ENCODE data around the gene LHX2. TPM values are rescaled to one million over a fixed set of nuclear protein-coding genes. Genes with fewer than 3 reads are reported as not detected.

LHX2 gene
- total RNA-seq, 1 donor from 2014 or later: not detected

DNA sequence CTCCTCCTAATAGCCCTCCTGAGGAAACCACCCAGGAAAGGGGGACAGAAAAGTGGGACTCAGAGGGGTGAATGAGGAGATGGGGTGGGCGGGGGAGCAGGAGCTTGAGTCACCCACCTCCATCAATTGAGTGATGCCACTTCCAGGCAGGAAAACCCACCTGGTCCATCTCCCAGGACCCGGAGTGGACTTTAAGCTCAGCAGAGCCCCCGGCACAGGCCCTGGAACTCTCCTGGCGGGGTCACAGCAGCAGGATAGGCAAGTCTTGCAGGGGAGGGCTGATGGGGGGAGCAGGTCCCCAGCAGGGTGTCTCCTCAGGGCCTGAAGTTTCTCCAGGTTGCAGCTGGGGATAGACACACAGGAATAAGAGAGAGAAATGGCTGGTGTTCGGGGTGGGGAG lies 40.8 kb downstream of the LHX2 start:
- DNase-seq (ENCODE audit: low spot score): no peak

DNA sequence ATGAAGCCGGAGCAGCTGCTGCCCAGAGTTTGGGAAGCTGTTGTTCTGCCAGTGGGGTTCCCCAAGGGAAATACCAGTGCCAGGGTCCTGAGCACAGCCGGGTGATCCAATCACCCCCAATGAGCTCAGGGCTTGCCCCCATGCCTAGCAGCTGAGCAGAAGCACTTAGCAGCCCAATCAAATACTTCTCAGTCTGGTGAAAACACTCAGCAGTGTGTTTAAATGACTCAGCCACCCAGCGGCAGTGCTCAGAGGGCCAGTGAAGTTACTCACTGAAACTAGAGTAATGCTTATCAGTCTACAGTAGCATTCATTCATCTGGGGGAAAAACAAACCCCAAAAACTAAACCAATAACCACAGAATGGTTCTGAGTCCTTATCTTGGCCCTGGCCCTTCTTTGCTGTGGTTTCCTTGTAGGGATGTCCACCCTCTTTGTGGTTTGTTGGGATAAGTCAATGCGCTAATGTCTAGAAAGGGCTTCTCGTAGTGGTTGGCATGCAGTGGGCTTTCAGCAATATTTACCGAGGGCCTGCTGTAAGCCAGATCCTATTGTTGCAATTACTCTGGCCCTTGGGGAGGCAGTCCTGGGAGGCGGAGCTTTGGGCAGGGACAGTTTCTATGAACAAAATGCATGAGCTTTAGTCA lies 43.1 kb downstream of the LHX2 start:
- no peak for DNase-seq (ENCODE audit: low spot score)

DNA sequence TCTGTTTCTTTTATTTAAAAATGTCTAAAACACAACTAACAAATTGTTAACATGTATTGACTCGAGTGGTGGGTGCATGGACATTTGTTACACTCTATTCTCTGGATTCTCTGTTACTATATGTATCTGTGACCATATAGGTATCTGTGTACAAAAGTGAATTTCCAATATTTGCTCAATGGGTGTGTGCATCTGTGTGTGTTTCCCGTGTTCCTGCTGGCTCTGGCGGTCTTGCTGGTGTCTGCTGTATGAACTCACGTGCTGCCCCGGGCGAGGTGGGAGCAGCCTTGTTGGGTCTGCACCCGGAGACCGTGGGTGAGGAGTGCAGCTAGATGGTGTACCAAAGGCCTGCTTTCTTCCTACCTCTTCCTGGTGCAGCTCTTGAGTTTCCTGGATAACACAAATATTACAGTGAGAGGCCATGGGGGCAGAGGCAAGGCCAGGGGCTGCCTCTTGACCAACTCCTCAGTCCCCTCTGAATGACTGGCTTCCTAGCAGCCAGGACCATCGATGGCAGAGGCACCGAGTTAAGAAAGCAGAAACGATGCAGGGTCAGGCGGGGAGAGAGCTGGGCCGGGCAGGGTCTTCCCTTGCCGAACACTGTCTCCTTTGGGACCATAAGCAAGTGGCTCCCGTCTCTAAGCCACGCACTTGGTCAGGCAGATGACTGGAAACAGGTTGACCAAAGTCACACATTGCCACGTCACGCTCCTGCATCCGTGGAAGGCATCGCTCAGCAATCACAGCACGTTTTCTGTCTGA lies 49.5 kb downstream of the LHX2 start:
- no peak for DNase-seq (ENCODE audit: low spot score)

DNA sequence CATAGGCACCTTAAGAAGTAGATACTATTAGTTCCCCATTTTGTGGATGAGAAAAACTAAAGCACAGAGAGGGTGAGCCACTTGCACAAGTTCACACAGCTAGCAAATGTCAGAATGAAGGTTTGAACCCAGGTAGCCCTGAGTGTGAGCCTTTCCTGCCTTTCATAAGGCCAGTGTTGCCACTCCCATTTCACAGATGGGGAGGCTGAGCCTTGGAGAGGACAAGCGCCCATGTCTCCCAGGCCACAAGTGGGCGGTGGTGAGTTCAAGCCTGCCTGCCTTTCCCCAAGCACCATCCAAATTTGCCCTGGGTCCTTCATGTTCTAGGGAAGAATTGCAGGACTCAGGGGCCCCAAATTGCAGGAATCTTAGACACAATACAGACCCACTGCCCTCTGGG lies 50.6 kb downstream of the LHX2 start:
- no peak for DNase-seq (ENCODE audit: low spot score)

DNA sequence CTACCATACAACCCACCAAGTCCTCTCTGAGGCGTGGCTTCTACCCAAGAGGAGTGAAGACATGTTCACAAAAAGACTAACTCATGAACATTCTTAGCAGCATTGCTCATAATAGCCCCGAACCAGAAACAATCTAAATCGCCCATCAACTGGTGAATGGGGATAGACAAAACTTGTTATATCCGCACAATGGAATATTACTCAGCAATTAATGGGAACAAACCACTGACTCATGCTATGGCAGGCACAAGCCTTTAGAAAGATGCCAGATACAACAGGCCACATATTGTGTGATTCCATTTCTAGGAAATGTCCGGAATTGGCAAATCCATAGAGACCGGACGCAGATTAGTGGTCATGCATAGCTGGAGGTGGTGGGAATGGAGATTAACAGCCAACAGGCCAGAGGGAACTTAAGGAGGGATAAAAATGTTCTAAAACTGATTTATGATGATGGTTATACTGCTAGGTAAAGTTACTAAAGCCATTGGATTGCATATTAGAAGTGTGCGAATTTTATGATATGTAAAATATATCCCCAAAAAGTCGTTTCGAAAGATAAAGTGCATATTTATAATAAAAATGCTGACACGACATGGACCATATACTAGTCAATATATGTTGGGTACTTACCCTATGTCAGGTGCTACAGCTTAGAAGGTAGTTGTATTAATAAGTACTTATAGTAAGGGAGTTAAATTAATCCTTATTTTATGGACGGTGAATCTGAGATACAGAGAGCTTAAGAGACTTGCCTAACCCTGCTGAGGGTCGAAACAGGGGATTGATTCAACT lies 55.4 kb downstream of the LHX2 start:
- DNase-seq (ENCODE audit: low spot score): no peak

DNA sequence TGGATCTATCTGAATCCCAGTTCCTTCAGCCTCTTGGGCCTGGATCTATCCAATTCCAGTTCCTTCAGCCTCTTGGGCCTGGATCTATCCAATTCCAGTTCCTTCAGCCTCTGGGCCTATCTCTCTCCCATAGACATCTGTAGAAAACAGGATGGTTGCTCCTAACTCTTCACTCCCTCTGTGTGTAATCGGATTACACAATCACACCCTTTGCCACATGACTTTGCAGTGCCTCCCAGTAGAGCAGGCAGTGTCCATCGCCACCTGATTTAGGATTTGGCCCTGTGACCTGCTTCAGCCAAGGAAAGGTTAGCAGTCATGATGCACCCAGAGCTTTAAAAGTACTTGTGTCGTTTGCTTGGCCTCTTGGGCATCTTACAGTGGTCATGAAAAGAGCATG lies 56.7 kb downstream of the LHX2 start:
- DNase-seq (ENCODE audit: low spot score): no peak

DNA sequence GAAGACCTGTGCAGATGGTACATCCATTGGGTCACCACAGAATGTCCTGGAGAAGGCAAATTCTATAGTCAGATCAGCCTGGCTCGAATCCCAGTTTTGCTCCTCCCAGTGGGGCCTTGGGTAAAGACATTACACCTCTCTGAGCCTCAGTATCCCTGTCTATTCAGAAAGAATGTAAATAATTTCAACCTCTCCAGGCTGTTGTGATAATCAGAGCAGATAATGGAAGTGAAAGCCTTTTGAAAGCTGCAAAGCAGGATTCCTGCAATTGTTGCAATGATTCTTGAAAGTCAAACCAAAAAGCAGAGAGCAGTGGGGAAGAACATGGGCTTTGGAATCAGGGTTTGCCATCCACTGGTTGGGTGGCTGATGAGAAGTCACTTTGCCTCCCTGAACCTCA lies 63.2 kb downstream of the LHX2 start:
- DNase-seq (ENCODE audit: low spot score): no peak

DNA sequence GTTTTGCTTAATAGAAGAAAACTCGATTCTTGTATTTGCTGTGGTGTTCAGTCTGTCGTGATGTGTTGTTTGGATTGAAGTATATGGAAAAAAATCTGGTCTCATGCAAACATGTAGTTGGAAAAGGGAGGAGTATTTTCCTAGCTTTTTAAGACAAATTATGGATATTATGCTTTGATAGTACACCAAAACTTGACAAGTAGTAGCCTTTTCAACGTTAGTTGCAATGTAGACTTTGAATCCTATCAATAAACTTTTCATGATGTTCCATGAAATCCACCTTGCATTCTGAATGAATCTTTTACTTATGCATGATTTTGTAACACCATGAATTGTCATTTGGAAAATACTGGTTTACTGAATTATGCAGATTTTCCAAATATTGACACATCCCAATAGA lies 64.2 kb downstream of the LHX2 start:
- DNase-seq (ENCODE audit: low spot score): no peak

DNA sequence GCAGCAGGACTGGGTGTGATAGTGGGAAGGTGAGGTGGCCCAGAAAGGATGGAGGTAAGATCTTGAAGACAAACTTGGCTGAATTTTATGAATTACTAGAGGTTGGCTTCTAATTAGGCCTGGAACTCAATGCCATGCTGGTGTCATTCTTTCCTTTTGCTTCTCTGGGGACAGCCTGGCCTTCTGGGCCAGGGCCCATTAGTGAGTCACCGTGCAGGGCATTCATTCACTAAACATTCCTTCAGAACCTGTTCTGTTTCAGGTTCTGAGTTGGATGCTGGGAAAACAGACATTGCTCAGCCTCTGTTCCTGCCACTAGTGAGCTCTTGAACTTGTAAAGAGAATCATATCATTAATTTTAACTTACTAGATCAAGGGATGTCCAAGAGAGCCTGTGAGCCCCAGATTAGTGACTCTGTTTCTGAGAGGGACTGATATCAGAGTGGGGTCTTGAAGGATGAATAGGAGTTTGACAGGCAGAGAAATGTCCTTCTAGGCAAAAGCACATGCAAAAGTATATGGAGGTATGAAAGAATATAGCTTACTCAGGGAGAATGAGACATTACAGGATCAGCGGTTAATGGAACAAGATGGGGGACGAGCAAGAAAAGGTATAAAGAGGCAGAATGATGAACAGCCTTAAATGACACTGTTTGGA lies 66.5 kb downstream of the LHX2 start:
- no peak for DNase-seq (ENCODE audit: low spot score)

DNA sequence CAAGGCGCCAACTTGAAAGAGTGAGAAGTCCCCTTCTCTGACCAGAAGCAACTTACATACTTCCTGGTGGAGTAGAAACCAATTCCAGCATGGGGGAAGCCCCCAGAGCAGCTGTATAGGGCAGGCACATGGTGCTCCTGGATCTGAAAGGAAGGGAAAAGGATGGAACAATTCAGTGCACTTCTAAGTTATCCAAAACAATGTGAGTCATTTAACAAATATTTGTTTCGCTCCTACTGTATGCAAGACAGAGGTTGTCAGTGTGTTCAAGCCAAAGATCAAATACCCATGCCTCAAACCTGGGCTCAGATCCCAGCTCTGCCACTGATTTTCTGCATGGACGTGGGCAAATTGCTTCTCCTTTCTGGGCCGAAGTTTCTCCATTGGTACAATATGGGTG lies 67.1 kb downstream of the LHX2 start:
- no peak for DNase-seq (ENCODE audit: low spot score)

DNA sequence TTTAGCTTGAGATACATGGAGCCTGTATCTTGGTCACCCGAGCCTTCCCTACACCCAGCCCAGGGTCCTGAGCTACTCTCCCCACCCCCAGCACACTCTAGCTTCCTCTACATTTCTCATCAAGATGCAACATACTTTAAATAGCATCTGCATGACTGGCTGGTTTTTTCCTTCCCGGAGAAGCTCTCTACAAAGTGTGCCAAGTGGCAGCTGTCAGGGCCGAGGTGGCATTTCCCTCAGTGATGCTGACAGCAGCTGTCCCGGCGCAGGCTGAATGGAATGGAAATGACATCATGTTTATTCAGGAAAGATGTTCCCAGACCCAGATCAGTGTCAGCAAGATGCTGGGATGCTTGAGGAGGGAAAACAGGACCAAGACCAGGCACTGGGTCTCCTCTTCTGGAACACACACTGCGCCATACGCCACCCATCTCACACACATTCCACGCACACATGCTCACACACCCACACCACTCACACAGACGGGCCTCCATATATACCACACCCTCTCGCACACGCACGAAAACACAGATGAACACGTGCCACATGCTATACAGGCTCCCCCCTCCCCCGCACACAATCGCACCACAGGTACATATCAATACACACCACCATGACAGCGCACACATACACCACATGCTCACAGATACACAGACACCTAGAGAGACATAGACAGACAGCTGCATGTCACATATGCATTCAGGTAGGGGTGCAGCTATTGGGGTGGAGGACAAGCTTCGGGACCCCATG lies 67.8 kb downstream of the LHX2 start:
- peak; percentile 30 for DNase-seq (ENCODE audit: low spot score)

DNA sequence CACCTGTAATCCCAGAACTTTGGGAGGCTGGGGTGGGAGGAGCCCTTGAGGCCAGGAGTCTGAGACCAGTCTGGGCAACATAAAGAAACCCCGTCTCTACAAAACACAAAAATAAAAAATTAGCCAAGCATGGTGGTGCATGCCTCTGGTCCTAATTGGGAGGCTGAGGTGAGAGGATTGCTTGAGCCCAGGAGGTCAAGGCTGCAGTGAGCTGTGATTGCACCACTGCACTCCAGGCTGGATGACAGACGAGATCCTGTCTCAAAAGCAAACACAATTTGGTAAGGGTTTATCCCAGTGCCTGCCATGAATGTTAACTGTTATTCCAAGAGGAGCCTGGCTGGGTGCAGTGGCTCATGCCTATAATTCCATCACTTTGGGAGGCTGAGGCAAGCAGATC lies 71.1 kb downstream of the LHX2 start:
- no peak for DNase-seq (ENCODE audit: low spot score)

Other genes with a start within 250 kb of the LHX2 start
- gene DENND1A, start 81.6 kb upstream of the LHX2 start, total RNA-seq (ENCODE audit: insufficient read depth, low replicate concordance): 35.4 TPM
- 32.0 TPM for gene NEK6, start 246.2 kb downstream of the LHX2 start, total RNA-seq (ENCODE audit: insufficient read depth, low replicate concordance)